CD4-positive, alpha-beta T cell treated with Interleukin-10 for 1 hour (primary cell): ENCODE results near the gene OR2T8.

ENCODE experiments used
- DNase-seq: peaks from one replicate; pipeline ENCODE4 v3.0.0-alpha.2; 2020

Gene OR2T8

GRCh38 chr1:247962911-247963588 lies 43.0 kb downstream of the OR2T8 start:
- DNase-seq, result no peak

- DNase-seq, result no peak
Measured at GRCh38 chr1:247964933-247965332, 44.9 kb downstream of the OR2T8 start, which contains the start of gene OR2AK2. TSS of gene OR2AK2 (plus strand) at chr1:247965233. CDS start at chr1:247965377, 144 bp downstream.

DNA sequence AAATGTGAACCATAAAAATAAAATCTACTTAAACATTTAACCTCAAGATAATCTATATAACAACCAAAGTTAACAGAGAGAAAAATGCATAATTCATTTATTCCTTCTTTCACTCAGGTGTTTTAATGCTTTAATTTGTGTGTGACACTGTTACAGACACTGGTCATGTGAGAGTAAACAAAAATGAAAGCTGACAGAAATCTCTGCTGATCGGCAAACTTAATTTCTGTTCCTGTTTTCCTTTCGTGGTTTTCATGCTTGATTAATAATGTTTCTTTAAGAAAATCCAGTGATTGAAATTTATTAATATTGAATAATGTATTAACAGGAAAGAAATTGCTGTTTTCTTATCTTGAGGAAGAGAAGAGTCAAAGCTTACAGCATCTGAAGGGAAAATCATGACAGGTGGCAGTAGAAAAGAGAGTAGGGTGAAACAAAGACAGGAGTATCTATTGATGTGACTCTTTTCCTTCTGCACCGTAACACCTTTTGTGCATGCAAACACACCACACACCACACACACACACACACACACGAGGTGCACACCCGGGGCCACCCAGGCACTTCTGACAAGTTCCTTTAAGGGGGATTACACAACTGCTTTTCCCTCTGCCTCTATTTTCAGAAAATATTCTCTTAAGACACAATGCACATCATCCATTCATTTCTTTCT lies 46.6 kb downstream of the OR2T8 start:
- no peak for DNase-seq
